GM19463 (cell line): ENCODE measurements around the gene OR52E2.
"Not testable (repeated sequence)": the region's sequence is repeated elsewhere in the genome, so short reads cannot be mapped to it uniquely, and the experiment has no call there.

ENCODE experiments used
- ATAC-seq: cut with Tn5 transposase; IDR thresholded peaks from one replicate; pipeline ENCODE4 v1.9.1; 2021; ENCODE audit warnings: mild to moderate bottlenecking, moderate library complexity; ENCODE audit not compliant: unreplicated experiment

OR52E2 gene

GRCh38 chr11:5059391-5059790, at the start of gene OR52E2:
Gene OR52E2 (minus strand): TSS chr11:5059627. CDS start chr11:5059627, 0 bp downstream.
- ATAC-seq: no peak

DNA sequence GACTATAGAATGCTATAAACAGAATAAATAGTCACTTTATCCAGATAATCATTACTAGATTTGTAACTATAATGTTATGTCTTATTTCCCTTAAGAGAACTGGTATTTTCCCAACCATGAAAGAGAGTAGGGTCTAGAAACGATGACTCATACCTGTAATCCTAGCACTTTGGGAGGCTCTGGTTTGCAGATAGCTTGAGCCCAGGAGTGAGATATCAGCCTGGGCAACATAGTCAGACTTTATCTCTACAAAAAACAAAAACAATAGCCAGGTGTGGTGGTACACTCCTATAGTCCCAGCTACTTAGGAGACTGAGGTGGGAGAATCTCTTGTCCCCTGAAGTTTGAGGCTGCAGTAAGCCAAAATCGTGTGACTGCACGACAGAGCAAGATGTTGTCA, 47.9 kb upstream of the OR52E2 start:
- no peak for ATAC-seq

DNA sequence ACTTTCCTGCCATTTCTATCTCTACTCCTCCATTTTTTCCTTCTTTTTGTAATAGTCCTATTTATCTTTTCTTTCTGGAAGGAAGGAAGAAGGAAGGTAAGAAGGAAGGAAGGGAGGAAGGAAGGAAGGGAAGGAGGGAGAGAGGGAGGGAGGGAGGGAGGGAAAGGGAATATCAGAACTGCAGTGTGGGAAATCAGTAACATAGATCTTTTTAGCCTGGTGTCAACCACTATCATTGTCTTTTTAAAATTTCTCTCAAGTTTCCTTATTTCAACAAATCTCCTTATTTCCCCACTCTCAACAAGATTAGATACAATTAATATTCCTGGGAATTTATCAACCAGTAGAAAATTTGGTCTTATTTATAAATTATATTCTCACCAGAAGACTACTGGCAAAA, 43.6 kb upstream of the OR52E2 start:
- ATAC-seq: no peak

- ATAC-seq: no peak
These were observed 42.8 kb upstream of the OR52E2 start for GRCh38 chr11:5102246-5102645.

DNA sequence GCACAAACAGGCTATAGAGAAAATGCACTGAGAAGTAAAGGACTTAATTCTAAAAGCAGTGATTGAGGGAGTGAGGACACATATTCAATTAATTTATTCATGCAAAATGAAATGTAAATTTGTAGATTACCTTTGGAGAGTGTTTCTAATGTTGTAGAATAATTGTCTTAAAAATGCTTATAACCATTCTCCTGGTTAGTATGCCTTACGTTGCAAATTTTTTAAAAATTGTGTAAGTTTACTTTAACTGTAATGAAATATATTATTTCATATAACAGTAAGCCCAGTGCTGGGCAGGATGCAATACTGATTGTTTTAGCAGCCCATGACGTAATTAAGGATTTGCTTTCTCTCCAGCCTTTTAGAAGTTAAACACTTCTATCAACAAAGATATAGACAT, 36.6 kb upstream of the OR52E2 start:
- ATAC-seq: no peak

- ATAC-seq: no peak
These were observed 33.6 kb upstream of the OR52E2 start for GRCh38 chr11:5092821-5093585.

DNA sequence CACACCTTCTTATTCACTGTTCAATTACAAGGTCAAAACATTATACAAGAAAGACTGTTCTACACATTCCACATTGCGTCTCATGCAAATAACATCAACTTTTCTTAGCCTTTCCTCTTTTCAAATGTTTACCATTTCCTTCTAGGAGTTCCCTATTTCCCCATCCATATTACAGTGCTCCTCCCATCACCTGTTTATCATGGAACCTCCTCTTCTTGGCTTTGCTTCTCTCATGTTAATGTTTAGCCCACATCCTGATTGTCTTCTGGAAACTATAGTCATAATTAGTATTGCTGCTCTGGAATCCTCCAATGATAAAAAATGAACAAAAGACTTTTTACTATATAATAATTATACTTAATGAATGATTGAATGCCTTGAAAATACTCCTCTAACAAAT, 31.2 kb upstream of the OR52E2 start:
- no peak for ATAC-seq

DNA sequence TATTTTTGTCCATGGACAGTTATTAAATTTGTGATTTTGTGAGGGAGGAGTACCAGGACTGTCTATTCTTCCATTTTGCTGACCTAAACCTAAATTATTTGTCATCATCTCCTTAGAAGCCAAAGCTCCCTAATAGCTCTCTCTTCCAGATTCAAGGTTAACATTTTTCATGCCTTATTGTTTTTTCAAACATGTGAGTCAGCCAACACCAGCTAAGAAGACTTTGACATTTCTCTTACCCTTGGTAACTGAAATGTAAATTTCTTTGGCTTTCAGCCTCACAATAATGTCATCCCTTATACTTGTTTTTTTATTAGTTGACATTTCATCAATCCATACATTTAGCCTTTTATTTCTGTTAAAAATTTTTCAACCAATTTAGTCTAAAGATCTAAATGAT, 29.1 kb upstream of the OR52E2 start:
- no peak for ATAC-seq

DNA sequence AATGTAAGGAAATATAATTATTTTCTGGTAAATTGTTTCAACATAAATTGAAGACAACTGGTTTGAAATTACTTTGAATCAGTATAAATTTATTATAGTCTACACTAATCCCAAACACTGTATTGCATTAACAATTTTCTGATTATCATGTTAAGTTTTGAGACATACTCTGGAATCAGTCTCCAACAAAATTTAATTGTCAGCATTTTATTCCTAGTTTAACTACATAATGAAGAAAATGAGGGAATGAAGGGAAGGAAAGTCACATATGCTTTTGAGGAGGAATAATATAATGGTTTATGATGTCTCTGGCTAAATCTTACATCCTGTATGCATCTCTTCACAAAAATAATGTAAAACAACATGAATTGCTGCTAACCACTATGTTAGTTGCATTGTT, 24.2 kb upstream of the OR52E2 start:
- ATAC-seq: no peak

- no peak for ATAC-seq
These were observed 22.0 kb upstream of the OR52E2 start for GRCh38 chr11:5081405-5081804.

GRCh38 chr11:5071799-5072198, 12.4 kb upstream of the OR52E2 start:
- no peak for ATAC-seq

GRCh38 chr11:5069272-5069671, 9.8 kb upstream of the OR52E2 start, which contains the start of gene OR52E1:
Gene OR52E1 (plus strand): TSS chr11:5069572.
- no peak for ATAC-seq

- no peak for ATAC-seq
These were observed 5.6 kb upstream of the OR52E2 start for GRCh38 chr11:5065027-5065426.

DNA sequence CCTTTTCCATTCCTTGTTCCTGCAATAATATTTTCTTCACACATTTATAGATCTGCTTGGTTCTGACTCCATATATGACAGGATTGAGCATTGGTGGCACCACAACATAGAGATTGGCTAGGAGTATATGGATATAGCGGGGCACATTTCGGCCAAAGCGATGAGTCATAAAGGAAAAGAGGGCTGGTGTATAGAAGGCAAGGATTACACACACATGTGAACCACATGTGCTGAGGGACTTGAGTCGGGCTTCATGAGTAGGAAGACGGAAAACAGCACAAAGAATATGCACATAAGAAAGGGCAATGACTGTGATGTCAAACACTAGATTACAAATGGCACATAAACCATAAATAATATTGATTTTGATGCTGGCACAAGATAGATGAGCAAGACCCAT, 748 bp downstream of the OR52E2 start:
- not testable (repeated sequence) for ATAC-seq

- ATAC-seq: no peak
These were observed 12.6 kb downstream of the OR52E2 start for GRCh38 chr11:5046754-5047330.

- ATAC-seq: no peak
These were observed 13.2 kb downstream of the OR52E2 start, which contains the start of gene OR52J3 for GRCh38 chr11:5046226-5046625. Gene OR52J3 (plus strand): TSS chr11:5046526. CDS start chr11:5046526, 0 bp downstream.

DNA sequence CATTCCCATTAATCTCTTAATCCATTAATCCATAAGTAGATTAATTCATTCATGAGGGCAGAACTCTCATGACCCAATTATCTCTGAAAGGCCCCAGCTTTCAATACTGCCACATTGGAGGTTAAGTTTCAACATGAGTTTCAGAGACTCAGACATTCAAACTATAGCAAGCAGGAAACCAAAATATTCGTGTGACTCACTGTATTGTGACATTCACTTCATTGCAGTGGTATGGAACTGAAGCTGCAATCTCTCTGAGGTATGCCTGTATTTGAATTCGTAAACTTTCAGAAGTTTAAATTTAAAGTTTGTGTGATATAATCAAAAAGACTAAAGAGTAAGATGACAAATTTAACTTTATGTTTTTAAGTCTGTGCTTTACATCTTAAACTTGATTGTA, 16.0 kb downstream of the OR52E2 start:
- no peak for ATAC-seq

DNA sequence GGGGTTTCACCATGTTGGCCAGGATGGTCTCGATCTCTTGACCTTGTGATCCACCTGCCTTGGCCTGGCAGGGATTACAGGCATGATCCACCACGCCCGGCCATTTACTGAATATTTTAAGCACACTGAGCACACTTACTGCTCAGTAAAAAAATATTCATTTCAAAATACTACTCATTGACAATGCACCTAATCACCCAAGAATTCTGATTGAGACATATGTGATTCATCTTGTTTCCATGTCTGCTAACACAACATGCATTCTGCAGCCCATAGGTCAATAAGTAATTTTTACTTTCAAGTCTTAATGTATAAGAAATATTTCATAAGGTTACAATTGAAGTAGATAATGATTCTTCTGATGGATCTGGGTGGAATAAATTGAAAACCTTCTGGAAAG, 17.3 kb downstream of the OR52E2 start:
- no peak for ATAC-seq

DNA sequence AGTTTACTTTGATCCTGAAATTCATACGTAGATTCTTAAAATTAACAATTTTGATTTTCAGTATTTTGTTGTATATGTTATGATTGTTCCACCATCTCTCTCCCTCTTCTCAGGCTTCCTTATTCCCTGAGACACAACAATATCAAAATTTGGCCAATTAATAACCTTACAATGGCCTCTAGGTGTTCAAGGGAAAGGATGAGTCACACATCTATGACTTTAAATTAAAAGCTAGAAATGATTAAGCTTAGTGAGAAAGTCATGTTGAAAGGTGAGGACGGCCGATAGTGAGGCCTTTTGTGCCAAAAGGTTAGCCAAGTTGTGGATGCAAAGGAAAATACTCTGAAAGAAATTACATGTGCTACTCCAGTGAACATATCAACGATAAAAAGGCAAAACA, 18.6 kb downstream of the OR52E2 start:
- ATAC-seq: no peak

GRCh38 chr11:5038341-5038740, 21.1 kb downstream of the OR52E2 start:
- no peak for ATAC-seq

- no peak for ATAC-seq
These were observed 21.5 kb downstream of the OR52E2 start for GRCh38 chr11:5037926-5038325.

- no peak for ATAC-seq
These were observed 22.8 kb downstream of the OR52E2 start for GRCh38 chr11:5036669-5037068.

DNA sequence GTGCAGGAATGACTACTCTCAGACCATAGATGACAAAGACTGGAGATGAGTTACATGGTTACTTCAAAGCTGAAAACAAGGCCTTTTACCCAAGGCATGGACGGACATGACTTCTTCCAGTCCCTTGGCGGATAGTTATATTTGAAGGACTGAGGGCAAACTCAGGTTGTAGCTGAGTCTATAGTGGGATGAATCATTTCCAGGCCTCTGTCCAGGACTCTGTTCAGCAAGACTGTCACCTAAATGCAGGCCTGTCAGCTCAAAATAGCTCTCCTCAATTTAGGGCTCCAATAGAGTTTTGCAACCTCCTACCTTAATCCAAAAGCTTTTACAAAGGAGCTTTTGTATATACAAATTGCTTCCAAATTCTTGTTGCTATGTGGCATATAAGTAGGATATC, 37.4 kb downstream of the OR52E2 start:
- ATAC-seq: no peak
